K562 (cell line): ENCODE measurements around the gene TTN. TPM values are rescaled to one million over a fixed set of nuclear protein-coding genes. Genes with fewer than 3 reads are reported as not detected.

Experiments used
- ATAC-seq: fragments of 200-7000 bp; cut with Tn5 transposase; 3 replicates; pipeline ENCODE4 v1.9.1; 2020; ENCODE audit warnings: moderate library complexity
- BruUV-seq: library from RNA; stranded (reverse); fragments of 400-500 nt; replicated peaks from 2 replicates; lab custom pipeline; 2021; lab: Mats Ljungman, UMichigan
- CTCF ChIA-PET: fragments of 300-600 bp; formaldehyde crosslinking; extraction: SDS; loops from one replicate; lab custom pipeline; 2021; ENCODE audit warnings: low intra/inter-chr PET ratio; lab: Yijun Ruan, JAX
- POLR2A ChIA-PET: fragments of 300-600, 350-650 bp; sonication (Branson Sonifier 250); formaldehyde crosslinking; extraction: SDS; loops from one replicate; lab custom pipeline; 2021; ENCODE audit warnings: antibody characterized with exemption, inconsistent platforms; lab: Yijun Ruan, JAX
- DNase-seq, 4 experiments: peaks; one replicate each; pipeline versions ENCODE4 v3.0.0 to v3.0.0-alpha.2; 2011 to 2018; ENCODE audit warnings: low spot score in 3 of 4, mixed read lengths in 3 of 4; ENCODE audit errors: extremely low read depth in 1 of 4
- FAIRE-seq: peaks from 2 replicates; lab custom pipeline; 2011; peaks lifted over from hg19 to GRCh38; lab: Jason Lieb, UNC
- H2AFZ ChIP-seq: 2 replicates; pipeline ENCODE4 v1.6.0; 2011; ENCODE audit warnings: low read depth, low read length, control low read depth, inconsistent platforms
- H3K27ac ChIP-seq: fragments of 200-600 bp; 3 replicates; pipeline ENCODE4 v1.8.0; 2011; ENCODE audit warnings: low read depth, mild to moderate bottlenecking, control low read depth, inconsistent platforms, low read length, moderate library complexity, mixed read lengths; ENCODE audit errors: extremely low read depth
- H3K27me3 ChIP-seq, 2 experiments: fragments of 300-600 bp in 1 of 2; 2 replicates in 1 of 2; 3 replicates in 1 of 2; pipeline versions ENCODE4 v1.6.0 to v1.8.0; 2011; ENCODE audit warnings: inconsistent platforms in 2 of 2, low read length in 2 of 2, mild to moderate bottlenecking in 1 of 2, mixed read lengths in 1 of 2, moderate library complexity in 1 of 2; ENCODE audit not compliant: control insufficient read depth in 2 of 2, insufficient read depth in 2 of 2
- H3K36me3 ChIP-seq: fragments of 300-600 bp; 3 replicates; pipeline ENCODE4 v1.8.0; 2011; ENCODE audit warnings: mild to moderate bottlenecking, low read length, inconsistent platforms; ENCODE audit not compliant: control insufficient read depth, insufficient read depth
- H3K4me1 ChIP-seq, 2 experiments: fragments of 200-600 bp in 1 of 2; replicated peaks in 1 of 2; 2 replicates in 1 of 2; 3 replicates in 1 of 2; pipeline versions ENCODE4 v1.5.1 to v1.8.0; 2011; ENCODE audit warnings: inconsistent platforms in 2 of 2, low read length in 2 of 2, mild to moderate bottlenecking in 1 of 2, mixed read lengths in 1 of 2, moderate library complexity in 1 of 2; ENCODE audit not compliant: control insufficient read depth in 2 of 2, insufficient read depth in 2 of 2
- H3K4me2 ChIP-seq: 2 replicates; pipeline ENCODE4 v1.6.1; 2011; ENCODE audit warnings: low read length, control low read depth, inconsistent platforms, mixed read lengths; ENCODE audit not compliant: insufficient read depth
- H3K4me3 ChIP-seq: fragments of 200-600 bp; sonication (generic), shearing (Covaris generic); 2 replicates; pipeline ENCODE4 v1.5.1; 2016; ENCODE audit warnings: control low read depth, inconsistent platforms
- H3K79me2 ChIP-seq: fragments of 200-600 bp; 3 replicates; pipeline ENCODE4 v1.8.0; 2011; ENCODE audit warnings: low read length, inconsistent platforms; ENCODE audit not compliant: control insufficient read depth, insufficient read depth
- H3K9ac ChIP-seq, 2 experiments: 2 replicates each; pipeline versions ENCODE4 v1.6.0 to v1.6.1; 2011; ENCODE audit warnings: low read depth in 2 of 2, low read length in 2 of 2, control low read depth in 1 of 2, inconsistent platforms in 1 of 2, mild to moderate bottlenecking in 1 of 2, mixed read lengths in 1 of 2; ENCODE audit not compliant: insufficient read depth in 1 of 2
- H3K9me1 ChIP-seq: one replicate; pipeline ENCODE4 v1.6.0; 2011; ENCODE audit warnings: inconsistent platforms, mild to moderate bottlenecking, low read length, moderate library complexity; ENCODE audit not compliant: control insufficient read depth, insufficient read depth
- H3K9me3 ChIP-seq: replicated peaks from 2 replicates; pipeline ENCODE4 v1.5.1; 2011; ENCODE audit warnings: low read depth, low read length, inconsistent platforms; ENCODE audit not compliant: control insufficient read depth, insufficient read depth
- H4K20me1 ChIP-seq: replicated peaks from 2 replicates; pipeline ENCODE4 v1.6.1; 2011; ENCODE audit warnings: low read length, inconsistent platforms, mixed read lengths; ENCODE audit not compliant: control insufficient read depth, insufficient read depth
- ARID1B ChIP-seq: fragments of 450-650 bp; IDR thresholded peaks from 2 replicates; pipeline ENCODE4 v1.6.1; 2016; ENCODE audit warnings: antibody characterized with exemption, mild to moderate bottlenecking, inconsistent platforms
- ATF1 ChIP-seq, 2 experiments: fragments of 450-650 bp in 1 of 2; IDR thresholded peaks; 2 replicates each; pipeline ENCODE4 v1.6.1; 2016; ENCODE audit warnings: missing compliant biosample characterization in 1 of 2, missing genetic modification characterization in 1 of 2
- CEBPG ChIP-seq, 3 experiments: fragments of 200-800 bp in 1 of 3; sonication (Bioruptor generic) in 1 of 3; sonication (generic) in 1 of 3; formaldehyde crosslinking in 1 of 3; IDR thresholded peaks in 2 of 3; conservative IDR thresholded peaks in 1 of 3; 2 replicates each; pipeline versions ENCODE4 v1.6.1 to v1.8.0; 2016 to 2022; ENCODE audit warnings: missing compliant biosample characterization in 2 of 3, missing genetic modification characterization in 2 of 3, mild to moderate bottlenecking in 1 of 3, missing genetic modification reagents in 1 of 3
- ERF ChIP-seq: fragments of 450-650 bp; formaldehyde crosslinking; IDR thresholded peaks from 2 replicates; pipeline ENCODE4 v1.4.0; 2020; ENCODE audit warnings: mild to moderate bottlenecking, mixed read lengths
- JUN ChIP-seq, 2 experiments: sonication (generic) in 1 of 2; formaldehyde crosslinking in 1 of 2; IDR thresholded peaks; 2 replicates each; pipeline versions ENCODE4 v1.6.1 to v1.8.0; 2012 to 2022; ENCODE audit warnings: borderline replicate concordance in 2 of 2, mild to moderate bottlenecking in 2 of 2, improper control_type of control experiment in 1 of 2, low read depth in 1 of 2, low read length in 1 of 2, missing genetic modification reagents in 1 of 2
- POLR2A ChIP-seq: fragments of 450-650 bp; conservative IDR thresholded peaks from 2 replicates; pipeline ENCODE4 v1.6.1; 2016
- SPI1 ChIP-seq: IDR thresholded peaks from 2 replicates; pipeline ENCODE4 v1.6.1; 2011; ENCODE audit warnings: low read depth, low read length, control low read depth, borderline replicate concordance
- ZNF316 ChIP-seq: fragments of 450-650 bp; IDR thresholded peaks from 2 replicates; pipeline ENCODE4 v1.6.1; 2016
- WGBS: fragments of 100-300 bp; shearing (Covaris generic); methylation state at CpG from one replicate; pipeline ENCODE4 v1.1.6; 2016; ENCODE audit warnings: low coverage, mixed read lengths; ENCODE audit not compliant: insufficient coverage; ENCODE audit errors: missing lambda C conversion rate; 5-methylcytosine and 5-hydroxymethylcytosine counted together
- in situ Hi-C: fragments of 300-500 bp; cut with MboI; formaldehyde crosslinking; loops from 4 replicates; pipeline ENCODE4 v1.15.0; 2018; ENCODE audit warnings: inconsistent platforms, mixed read lengths
- intact Hi-C: fragments of 100-400 bp; cut with micrococcal nuclease; formaldehyde crosslinking; loops from 2 replicates; pipeline ENCODE4 v1.14.2; 2022
- polyA plus RNA-seq, 8 experiments: library from polyadenylated mRNA; depleted of rRNA in 4 of 8; stranded (reverse) in 5 of 8; unstranded in 3 of 8; fragments of >200 nt; fragmentation: Nextera tagmentation in 2 of 8; fragmentation: Illumina TruSeq in 1 of 8; extraction: Ambion mirVana in 2 of 8; extraction: Trizol in 1 of 8; gene quantifications; 2 replicates each; pipeline versions ENCODE4 v1.2.1 to v1.2.3, GENCODE V29; 2011 to 2014; ENCODE audit warnings: inconsistent platforms in 1 of 8, missing spikeins in 1 of 8
- total RNA-seq, 7 experiments: library from RNA; depleted of rRNA in 6 of 7; stranded (reverse); fragments of >200 nt in 6 of 7; fragmentation: Illumina TruSeq in 2 of 7; extraction: Trizol in 2 of 7; gene quantifications; 2 replicates each; pipeline versions ENCODE4 v1.2.1 to v1.2.3, GENCODE V29; 2011 to 2021; ENCODE audit warnings: low replicate concordance in 1 of 7
- TF ChIP-seq, protein P1 (sequence below): IDR thresholded peaks from 2 replicates; pipeline ENCODE4 v1.6.1; 2011; ENCODE audit warnings: borderline replicate concordance, low read depth, mild to moderate bottlenecking, moderate library complexity, low read length; ENCODE audit not compliant: insufficient read depth, poor library complexity, severe bottlenecking

Gene TTN
- total and polyA plus RNA-seq, 9 of the 15 experiments (the other 6 are each of a cell fraction or from before 2014, with no cell fraction given) = under 0.01 to 0.20 (median 0.04) TPM; not detected in 1

DNA sequence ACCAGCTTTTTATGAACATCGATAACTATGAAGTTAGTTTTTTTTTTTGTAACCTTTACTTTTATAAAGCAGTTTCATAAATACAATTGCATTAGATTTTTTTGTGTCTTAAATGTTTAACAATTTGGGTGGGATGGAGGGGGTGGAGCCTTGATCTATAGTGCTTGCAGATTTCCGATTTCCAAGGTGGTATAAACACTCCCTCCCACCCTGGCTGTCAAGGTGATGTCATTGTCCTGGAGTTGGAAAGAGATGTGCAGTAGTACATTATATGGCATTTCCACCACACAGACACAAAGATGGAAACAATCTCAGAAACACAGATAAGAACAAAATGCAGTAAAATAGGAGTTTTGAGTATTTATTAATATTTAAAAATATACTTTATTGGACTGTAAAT, 114.4 kb downstream of the TTN start (continued):
- TF ChIP-seq CEBPG (CRISPR knock-in tag; IDR thresholded peaks at IDR 0.05) (no peak), CEBPG (tag; conservative IDR thresholded peaks at IDR 0.05 in 1 of 2, IDR thresholded peaks at IDR 0.05 in 1 of 2) (no peak), ARID1B (no peak), ATF1 (CRISPR knock-in tag; IDR thresholded peaks at IDR 0.05) (no peak), ATF1 (tag; IDR thresholded peaks at IDR 0.05) (no peak), ERF (no peak), JUN (IDR thresholded peaks at IDR 0.05; ENCODE audit: borderline replicate concordance, low read depth, low read length) (no peak), JUN (CRISPR knock-in tag; IDR thresholded peaks at IDR 0.05; ENCODE audit: borderline replicate concordance) (no peak), SPI1 (no peak)
- TF ChIP-seq, protein P1, sequence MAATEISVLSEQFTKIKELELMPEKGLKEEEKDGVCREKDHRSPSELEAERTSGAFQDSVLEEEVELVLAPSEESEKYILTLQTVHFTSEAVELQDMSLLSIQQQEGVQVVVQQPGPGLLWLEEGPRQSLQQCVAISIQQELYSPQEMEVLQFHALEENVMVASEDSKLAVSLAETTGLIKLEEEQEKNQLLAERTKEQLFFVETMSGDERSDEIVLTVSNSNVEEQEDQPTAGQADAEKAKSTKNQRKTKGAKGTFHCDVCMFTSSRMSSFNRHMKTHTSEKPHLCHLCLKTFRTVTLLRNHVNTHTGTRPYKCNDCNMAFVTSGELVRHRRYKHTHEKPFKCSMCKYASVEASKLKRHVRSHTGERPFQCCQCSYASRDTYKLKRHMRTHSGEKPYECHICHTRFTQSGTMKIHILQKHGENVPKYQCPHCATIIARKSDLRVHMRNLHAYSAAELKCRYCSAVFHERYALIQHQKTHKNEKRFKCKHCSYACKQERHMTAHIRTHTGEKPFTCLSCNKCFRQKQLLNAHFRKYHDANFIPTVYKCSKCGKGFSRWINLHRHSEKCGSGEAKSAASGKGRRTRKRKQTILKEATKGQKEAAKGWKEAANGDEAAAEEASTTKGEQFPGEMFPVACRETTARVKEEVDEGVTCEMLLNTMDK = no peak

DNA sequence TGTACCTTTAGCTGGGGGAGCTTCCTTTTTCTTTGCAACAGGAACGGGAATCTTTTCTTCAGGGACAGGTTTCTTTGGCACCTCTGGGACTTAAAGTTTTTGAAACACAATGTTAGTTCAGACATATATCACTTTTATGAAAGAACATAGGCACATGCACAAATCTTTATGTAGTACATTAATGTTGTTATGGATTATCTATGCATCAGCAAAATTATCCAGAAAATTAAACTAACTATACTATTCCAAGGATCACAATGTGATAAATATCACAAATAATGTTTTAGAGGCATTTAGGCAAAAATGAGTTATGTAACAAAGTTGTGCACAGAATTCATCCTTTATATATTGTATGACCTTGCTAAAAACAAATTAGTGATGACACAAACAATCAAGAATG, 117.4 kb downstream of the TTN start:
- BruUV-seq = no TSS peak
- ChIA-PET POLR2A (no interaction called here), CTCF (no interaction called here)
- DNase-seq = no peak
- 0% methylated on average over 1 of the region's 1 CpG for WGBS
- peak; percentile 52; the same call in 1 of the 2 replicates for TF ChIP-seq ZNF316
- TF ChIP-seq POLR2A = no peak
- intact Hi-C loops (loop anchor here (10.0 kb wide), 1 partner anchor 385 kb away; no protein-coding TSS in a partner anchor), in situ Hi-C loops (no loop called here)
- Histone ChIP-seq H3K79me2 (no peaks in the 10 kb centered on the region), H3K9ac (no peak overlapping the region), H3K4me3 (no peak overlapping the region), H3K27ac (no peak overlapping the region), H4K20me1 (no peaks in the 10 kb centered on the region), H3K9me1 (no peaks in the 10 kb centered on the region), H3K9me3 (no peaks in the 10 kb centered on the region), H2AFZ (no peak overlapping the region), H3K4me2 (no peak overlapping the region), H3K4me1 (no peaks in the 10 kb centered on the region), H3K27me3 (peaks cover 0 to 2% of the 10 kb centered on the region in 2 experiments; a peak in 1 of 5 replicates), H3K36me3 (no peaks in the 10 kb centered on the region)
- no peak for FAIRE-seq
- ATAC-seq = no peak
